HG03439 (cell line): ENCODE measurements around the gene SIGLEC12.

Experiments used
- ATAC-seq: cut with Tn5 transposase; IDR thresholded peaks from one replicate; pipeline ENCODE4 v1.9.1; 2021; ENCODE audit warnings: mild to moderate bottlenecking, moderate library complexity; ENCODE audit not compliant: unreplicated experiment

Gene SIGLEC12

DNA sequence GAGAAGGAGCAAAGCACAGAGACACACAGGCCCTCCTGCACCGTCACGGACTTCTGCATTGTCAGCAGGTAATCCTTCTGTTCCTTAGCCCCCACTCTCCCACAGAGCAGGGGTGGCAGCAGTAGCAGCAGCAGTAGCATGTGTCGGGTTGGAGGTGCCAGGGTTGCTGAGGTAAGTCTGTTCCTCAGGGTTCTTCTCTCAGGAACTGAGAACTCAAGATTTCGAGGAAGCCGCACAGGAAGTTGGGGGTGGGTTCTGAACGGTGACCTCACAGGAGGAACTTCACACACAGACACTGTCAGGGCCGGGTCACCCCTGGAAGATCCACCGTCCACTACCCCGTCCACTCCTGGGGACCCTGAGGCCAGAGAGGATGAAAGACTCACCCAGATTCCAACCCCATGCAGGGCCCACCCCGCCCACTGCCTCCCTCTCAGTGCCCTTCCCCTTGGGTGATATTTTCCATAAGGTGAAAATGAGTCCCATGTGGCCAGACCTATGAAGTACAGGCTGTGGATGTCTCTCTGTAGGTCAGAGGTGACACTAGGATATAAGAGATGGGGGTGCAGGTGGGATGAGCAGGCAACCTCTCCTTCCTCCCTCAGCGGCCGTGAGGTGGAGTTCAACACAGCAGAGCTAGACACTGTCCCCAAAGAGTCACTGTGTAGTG lies at the start of gene SIGLEC12:
Gene SIGLEC12, minus strand, starts transcription at position 207 of the 670 bp plus-strand sequence. Its CDS starts 67 bp downstream, at position 140.
- ATAC-seq = no peak

GRCh38 chr19:51550848-51551672 lies 49.5 kb upstream of the SIGLEC12 start:
- ATAC-seq = no peak

- ATAC-seq = no peak
Observed at GRCh38 chr19:51549533-51550324, 48.1 kb upstream of the SIGLEC12 start.

GRCh38 chr19:51548891-51549305 lies 47.3 kb upstream of the SIGLEC12 start:
- no peak for ATAC-seq

DNA sequence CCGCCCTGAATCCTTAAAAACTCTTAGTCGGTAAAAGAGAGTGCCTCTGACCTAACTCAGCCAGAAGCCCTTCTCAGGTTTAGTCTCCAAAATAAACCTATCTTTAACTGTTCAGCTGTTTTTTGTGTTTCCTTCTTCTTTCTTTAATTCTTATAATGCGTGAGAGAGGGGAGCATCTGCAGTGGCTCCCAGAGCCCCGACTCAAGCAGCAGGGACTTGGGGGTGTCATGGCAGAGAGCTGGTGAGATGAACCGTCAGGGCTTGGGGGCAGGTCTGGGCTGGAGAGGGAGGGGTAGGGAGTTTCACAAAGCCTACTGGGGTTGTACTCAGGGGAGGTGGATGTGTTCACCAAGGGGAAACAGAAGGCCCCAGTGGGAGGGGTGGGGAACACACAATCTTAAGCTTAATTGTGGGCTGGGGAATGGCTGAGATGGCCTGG lies 46.6 kb upstream of the SIGLEC12 start:
- no peak for ATAC-seq

DNA sequence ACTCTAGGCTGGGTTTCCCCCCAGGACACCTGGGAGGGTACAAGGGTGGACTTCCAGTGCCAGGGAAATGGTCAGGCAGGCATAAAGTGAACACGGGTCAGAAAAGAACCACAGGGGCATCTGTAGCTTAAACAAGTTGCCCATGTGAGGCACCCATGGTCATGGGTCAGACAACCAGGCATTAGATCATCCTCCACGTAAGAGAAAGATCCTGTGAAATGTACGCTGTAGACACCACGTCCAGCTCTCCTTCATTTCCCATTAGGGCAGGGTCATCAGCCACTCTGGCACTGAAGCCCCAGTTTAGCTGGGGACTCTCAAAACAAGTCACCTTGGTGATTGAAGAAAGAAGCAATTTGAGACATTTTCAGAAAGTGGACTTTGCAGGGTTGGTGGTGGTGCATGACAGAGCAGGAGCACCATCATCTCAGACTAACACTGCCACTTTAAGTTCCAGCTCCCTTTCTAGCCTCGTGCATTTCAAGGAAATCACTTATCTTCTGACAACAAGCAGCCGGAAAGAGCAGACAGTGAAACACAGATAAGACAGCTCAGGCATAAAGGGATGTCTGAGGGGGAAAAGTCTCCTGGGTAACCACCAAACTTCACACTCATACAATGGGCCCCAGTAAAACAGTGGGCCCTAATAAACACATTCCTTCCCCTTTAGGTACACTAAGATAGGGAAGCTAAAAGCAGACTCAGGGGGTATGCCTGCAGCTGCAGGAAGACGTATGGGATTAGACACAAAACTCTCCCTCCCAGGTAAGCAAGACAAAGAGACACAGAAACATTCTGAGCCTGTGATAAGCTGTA lies 46.0 kb upstream of the SIGLEC12 start:
- ATAC-seq = no peak

DNA sequence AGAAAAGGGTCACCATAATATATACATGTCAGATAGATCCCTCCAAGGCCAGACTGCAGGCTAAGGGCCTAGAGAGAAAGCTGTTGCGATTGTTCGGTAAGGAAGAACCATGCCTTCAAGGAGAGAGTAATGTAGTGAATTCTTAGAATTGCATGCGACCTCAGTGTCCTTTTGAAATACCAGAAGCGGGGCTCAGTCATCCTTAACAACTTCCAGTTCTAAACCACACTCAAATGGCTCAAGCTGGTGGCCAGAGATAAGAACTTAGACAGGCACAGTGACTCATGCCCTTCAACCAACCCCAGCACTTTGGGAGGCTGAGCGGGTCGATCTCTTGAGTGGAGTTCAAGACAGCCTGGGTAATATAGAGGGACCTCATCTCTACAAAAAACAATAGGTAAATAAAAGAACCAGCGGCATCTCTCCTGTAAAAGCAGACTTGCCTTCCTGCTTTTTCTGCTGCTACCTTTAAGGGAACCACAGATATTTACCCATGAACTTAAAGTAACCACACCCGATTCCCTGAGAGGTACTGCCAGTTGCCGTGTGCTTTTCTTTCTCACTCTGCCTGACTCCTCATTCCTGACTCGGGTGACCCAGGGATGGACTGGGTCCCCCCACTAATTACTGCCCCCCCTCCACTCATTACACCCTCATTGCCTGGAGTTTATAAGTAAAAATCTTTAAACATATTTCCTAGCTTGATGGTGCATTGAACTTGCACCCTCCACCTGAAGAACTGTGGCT lies 45.2 kb upstream of the SIGLEC12 start:
- ATAC-seq = no peak

DNA sequence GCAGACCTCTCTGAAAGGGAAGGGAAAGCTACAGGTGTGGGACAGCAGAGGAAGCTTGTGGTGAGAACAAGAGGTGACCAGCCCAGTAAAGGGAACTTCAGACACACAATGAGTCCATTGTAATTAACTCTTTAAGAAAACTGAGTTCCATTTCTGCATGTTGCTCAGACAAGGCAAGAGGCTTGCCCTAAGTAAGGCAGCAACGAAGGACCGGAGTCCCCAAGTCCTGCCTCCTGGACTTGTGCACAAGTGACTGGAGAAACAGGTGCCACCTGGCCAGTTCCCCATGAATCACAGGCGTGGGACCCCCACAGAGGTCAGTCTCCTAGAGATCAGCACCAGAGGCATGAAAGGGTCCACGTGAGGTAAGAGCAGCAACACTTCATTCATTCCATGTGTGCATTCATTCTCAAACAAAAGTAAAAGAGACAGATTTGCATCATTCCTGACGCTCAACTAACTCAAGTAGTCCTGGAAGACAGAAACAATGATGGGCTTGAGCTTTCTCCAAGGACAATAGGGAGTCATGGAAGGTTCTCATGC lies 44.6 kb upstream of the SIGLEC12 start:
- ATAC-seq = no peak

- no peak for ATAC-seq
Observed at GRCh38 chr19:51544038-51544437, 42.4 kb upstream of the SIGLEC12 start.

DNA sequence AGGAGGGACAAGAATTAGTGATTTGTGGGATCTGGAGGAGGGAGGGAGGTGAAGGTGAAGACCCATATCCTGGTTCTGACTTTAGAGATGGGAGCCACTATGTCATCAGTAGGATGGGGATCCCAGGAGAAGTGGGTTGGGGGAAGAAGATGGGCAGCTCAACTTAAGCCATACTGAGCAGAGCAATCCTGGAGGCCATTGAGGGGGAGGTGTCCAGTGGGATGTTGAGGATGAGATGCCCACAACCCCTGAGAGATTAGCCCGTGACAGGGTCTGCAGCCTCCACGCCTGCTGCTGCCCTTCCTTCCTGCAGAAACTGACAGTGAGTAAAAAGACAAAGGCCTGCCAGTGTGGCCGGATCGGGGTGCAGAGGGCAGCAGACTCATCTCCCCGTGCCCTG lies 41.1 kb upstream of the SIGLEC12 start:
- ATAC-seq = no peak

GRCh38 chr19:51541458-51542357 lies 40.1 kb upstream of the SIGLEC12 start:
- no peak for ATAC-seq

DNA sequence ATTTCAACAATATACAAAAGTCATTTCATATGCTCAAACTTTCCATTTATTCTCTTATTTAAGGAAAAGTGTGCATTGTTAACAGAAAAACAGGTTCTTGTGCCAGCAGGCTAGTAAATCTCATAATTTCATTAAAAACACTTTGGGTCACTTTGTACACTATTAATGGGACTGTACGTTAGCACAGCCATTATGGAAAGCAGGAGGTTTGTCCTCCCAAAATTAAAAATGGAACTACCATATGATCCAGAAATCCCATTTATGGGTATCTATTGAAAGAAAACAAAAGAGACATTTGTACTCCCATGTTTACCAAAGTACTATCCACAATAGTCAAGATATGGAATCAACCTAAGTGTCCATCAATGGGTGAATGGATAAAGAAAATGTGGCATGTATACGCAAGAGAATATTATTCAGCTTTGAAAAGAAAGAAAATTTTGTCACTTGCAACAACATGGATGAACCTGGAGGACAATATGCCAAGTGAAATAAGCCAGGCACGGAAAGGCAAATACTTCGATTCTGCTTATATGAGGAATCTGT lies 38.3 kb upstream of the SIGLEC12 start:
- ATAC-seq = no peak

DNA sequence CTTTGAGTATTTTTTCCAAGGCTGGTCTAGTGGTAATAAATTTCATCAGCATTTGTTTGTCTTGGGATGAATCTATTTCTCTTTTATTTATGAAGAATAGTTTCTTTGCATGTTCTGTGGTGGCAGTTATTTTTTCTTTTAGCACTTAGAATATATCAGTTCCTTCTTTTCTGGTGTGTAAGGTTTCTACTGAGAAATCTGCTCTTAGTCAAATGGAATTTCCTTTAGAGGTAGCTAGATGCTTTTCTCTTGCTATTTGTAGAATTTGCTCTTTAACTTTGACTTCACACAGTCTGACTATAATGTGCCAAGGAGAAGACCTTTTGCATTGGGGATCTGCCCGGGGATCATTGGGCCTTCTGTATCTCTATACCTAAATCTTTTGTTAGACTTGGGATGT lies 33.9 kb upstream of the SIGLEC12 start:
- ATAC-seq = no peak

- ATAC-seq = no peak
Observed at GRCh38 chr19:51531349-51532315, 30.0 kb upstream of the SIGLEC12 start, which contains the start of gene SIGLEC6. Gene SIGLEC6 (minus strand): TSS chr19:51531670. CDS start chr19:51531648, 22 bp downstream.

DNA sequence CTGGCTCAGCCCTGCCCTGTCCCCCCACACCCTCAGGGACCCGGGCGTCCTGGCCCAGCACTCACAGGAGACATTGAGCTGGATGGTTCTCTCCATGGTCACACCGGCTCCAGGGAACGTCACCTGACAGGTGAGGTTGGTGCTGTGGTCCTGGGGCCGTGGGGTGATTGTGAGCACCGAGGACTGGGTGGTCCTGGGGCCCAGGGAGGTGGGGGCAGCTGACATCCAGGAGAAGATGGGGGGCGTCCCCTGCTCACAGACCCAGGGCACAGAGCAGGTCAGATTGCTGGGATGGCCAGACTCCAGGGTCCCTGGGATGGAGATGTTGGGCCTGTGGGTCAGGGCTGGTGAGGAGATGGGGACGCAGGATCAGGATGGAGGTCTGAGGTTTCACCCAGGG lies 29.0 kb upstream of the SIGLEC12 start:
- no peak for ATAC-seq

GRCh38 chr19:51529301-51529700 lies 27.7 kb upstream of the SIGLEC12 start:
- ATAC-seq = no peak

- ATAC-seq = no peak
Observed at GRCh38 chr19:51525651-51526050, 24.1 kb upstream of the SIGLEC12 start.
